ENCODE data around the gene TNFSF13. TPM values are rescaled to one million over a fixed set of nuclear protein-coding genes. Genes with fewer than 3 reads are reported as not detected.

The TNFSF13 gene
- total and polyA plus RNA-seq, 11 donors: 3.7 to 43.0 (median 6.5) TPM

DNA sequence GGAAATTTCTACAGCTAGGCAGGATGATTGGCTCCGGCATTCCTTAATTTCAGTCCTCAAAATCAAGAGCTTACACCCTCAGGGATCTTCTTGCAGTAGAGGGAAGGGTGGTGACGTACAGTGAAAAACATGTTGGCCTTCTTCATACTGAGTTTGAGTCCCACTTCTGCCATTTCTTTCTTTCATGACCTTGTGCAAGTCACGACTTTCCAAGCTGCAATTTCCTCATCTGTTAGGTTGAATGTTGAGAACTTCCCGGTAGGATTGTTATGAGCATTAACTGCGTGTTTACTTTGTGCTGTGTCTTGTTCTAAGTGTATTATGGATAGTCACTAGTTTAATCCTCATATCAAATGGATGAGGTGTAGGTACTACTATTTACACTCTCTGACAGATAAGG lies 11.0 kb downstream of the TNFSF13 start:
- intact Hi-C loops (cut with DNase I): loop anchor here in 2 of 10 donors (10.0 kb wide), 1 partner anchor 215 kb away; the partner anchor contains the start of genes KCTD11 (in 2 of the 2) and TMEM95 (in 2 of the 2)
- DNase-seq (no peak), ATAC-seq (no peak)
- 85 to 92% (median 89%) methylated on average over 5 of the region's 5 CpGs for whole genome bisulfite sequencing, 4 donors
- peaks cover 4 to 74% (median 71%) of the 10 kb centered on the region in 9 donors for H3K36me3 ChIP-seq
- H3K27me3 ChIP-seq: no peaks in the 10 kb centered on the region
- H3K27ac ChIP-seq: no peak overlapping the region
- TF ChIP-seq POLR2A (IDR thresholded peaks at IDR 0.05): no peak
- TF ChIP-seq, protein P1, sequence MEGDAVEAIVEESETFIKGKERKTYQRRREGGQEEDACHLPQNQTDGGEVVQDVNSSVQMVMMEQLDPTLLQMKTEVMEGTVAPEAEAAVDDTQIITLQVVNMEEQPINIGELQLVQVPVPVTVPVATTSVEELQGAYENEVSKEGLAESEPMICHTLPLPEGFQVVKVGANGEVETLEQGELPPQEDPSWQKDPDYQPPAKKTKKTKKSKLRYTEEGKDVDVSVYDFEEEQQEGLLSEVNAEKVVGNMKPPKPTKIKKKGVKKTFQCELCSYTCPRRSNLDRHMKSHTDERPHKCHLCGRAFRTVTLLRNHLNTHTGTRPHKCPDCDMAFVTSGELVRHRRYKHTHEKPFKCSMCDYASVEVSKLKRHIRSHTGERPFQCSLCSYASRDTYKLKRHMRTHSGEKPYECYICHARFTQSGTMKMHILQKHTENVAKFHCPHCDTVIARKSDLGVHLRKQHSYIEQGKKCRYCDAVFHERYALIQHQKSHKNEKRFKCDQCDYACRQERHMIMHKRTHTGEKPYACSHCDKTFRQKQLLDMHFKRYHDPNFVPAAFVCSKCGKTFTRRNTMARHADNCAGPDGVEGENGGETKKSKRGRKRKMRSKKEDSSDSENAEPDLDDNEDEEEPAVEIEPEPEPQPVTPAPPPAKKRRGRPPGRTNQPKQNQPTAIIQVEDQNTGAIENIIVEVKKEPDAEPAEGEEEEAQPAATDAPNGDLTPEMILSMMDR (IDR thresholded peaks at IDR 0.05): no peak
- no peak overlapping the region for H3K4me3 ChIP-seq
- H3K4me1 ChIP-seq: peaks cover 0 to 19% (median 16%) of the 10 kb centered on the region in 12 donors
- no peaks in the 10 kb centered on the region for H3K9me3 ChIP-seq

- no peak for TF ChIP-seq POLR2A (IDR thresholded peaks at IDR 0.05)
- TF ChIP-seq, protein P1 (IDR thresholded peaks at IDR 0.05): no peak
- WGBS, 4 donors: 96 to 97% (median 96%) methylated on average over 10 of the region's 10 CpGs
- intact Hi-C loops (cut with DNase I): loop anchor here in 5 of 10 donors (5.0 to 10.0 kb wide), 6 partner anchors 117 to 336 kb away; partner anchors contain the start of genes TP53 (in 2 of the 5), WRAP53 (in 2 of the 5), CTDNEP1 (in 1 of the 5) and DVL2 (in 1 of the 5)
- Histone ChIP-seq H3K27me3 (no peaks in the 10 kb centered on the region), H3K9me3 (no peaks in the 10 kb centered on the region), H3K36me3 (peaks cover 8 to 74% (median 71%) of the 10 kb centered on the region in 9 donors), H3K4me3 (no peak overlapping the region), H3K27ac (no peak overlapping the region), H3K4me1 (peaks cover 0 to 27% (median 22%) of the 10 kb centered on the region in 12 donors)
- no peak for ATAC-seq
- DNase-seq: no peak
These were observed 11.8 kb downstream of the TNFSF13 start for GRCh38 chr17:7570351-7570750.

DNA sequence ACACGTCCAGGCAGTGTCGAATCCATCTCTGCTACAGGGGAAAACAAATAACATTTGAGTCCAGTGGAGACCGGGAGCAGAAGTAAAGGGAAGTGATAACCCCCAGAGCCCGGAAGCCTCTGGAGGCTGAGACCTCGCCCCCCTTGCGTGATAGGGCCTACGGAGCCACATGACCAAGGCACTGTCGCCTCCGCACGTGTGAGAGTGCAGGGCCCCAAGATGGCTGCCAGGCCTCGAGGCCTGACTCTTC lies 13.7 kb downstream of the TNFSF13 start:
- H3K27me3 ChIP-seq: no peaks in the 10 kb centered on the region
- peaks cover 4 to 45% (median 32%) of the 10 kb centered on the region in 12 donors for H3K4me1 ChIP-seq
- H3K9me3 ChIP-seq: no peaks in the 10 kb centered on the region
- DNase-seq (no peak), ATAC-seq (no peak)
- 0 to 5% (median 3%) methylated on average over 3 to 11 of the region's 11 CpGs for WGBS, 4 donors
- H3K4me3 ChIP-seq: peak overlapping the region in 11 of 12 donors; percentile 33 to 100 (median 85)
- peaks cover 8 to 74% (median 71%) of the 10 kb centered on the region in 9 donors for H3K36me3 ChIP-seq
- peak overlapping the region; percentile 66 to 100 (median 84) for H3K27ac ChIP-seq
- TF ChIP-seq, protein P1 (IDR thresholded peaks at IDR 0.05): no peak
- no peak for TF ChIP-seq POLR2A (IDR thresholded peaks at IDR 0.05)
- intact Hi-C loops (cut with DNase I): loop anchor here in 5 of 10 donors (1.0 to 10.0 kb wide), 8 partner anchors 11 to 337 kb away; partner anchors contain the start of genes SENP3 (in 2 of the 5), TP53 (in 2 of the 5), WRAP53 (in 2 of the 5) and CTDNEP1 (in 1 of the 5)

GRCh38 chr17:7572588-7573323 lies 14.2 kb downstream of the TNFSF13 start:
- peak; percentile 95 to 99 for TF ChIP-seq POLR2A (IDR thresholded peaks at IDR 0.05)
- TF ChIP-seq, protein P1 (IDR thresholded peaks at IDR 0.05): no peak
- peaks cover 4 to 50% (median 32%) of the 10 kb centered on the region in 12 donors for H3K4me1 ChIP-seq
- ATAC-seq: peak; percentile 92 to 96 (median 96)
- H3K27me3 ChIP-seq: no peaks in the 10 kb centered on the region
- H3K27ac ChIP-seq: peak overlapping the region; percentile 80 to 100 (median 98)
- peak; percentile 99 to 100 (median 99) for DNase-seq
- H3K9me3 ChIP-seq: no peaks in the 10 kb centered on the region
- peak overlapping the region; percentile 77 to 100 (median 100) for H3K4me3 ChIP-seq
- WGBS, 4 donors: 0 to 1% (median 1%) methylated on average over 55 to 73 of the region's 73 CpGs
- peaks cover 8 to 74% (median 71%) of the 10 kb centered on the region in 9 donors for H3K36me3 ChIP-seq
- intact Hi-C loops (cut with DNase I): loop anchor here in 5 of 10 donors (1.0 to 10.0 kb wide), 8 partner anchors 11 to 338 kb away; partner anchors contain the start of genes SENP3 (in 2 of the 5), TP53 (in 2 of the 5), WRAP53 (in 2 of the 5) and CTDNEP1 (in 1 of the 5)

All from heart left ventricle (tissue), 16 donors.